Measurements from ENCODE around the gene ZNF485.
A peak's percentile ranks its signal among the peaks of the same experiment; 100 is the strongest.
"Not testable (repeated sequence)": the region's sequence is repeated elsewhere in the genome, so short reads cannot be mapped to it uniquely, and the experiment has no call there.

ZNF485 gene

GRCh38 chr10:43605850-43606322 lies 352 bp upstream of the ZNF485 start:
- no peak for DNase-seq

GRCh38 chr10:43607199-43607573 lies 948 bp downstream of the ZNF485 start:
- no peak for DNase-seq

- DNase-seq: peak; percentile 68
Observed at GRCh38 chr10:43610636-43611035, 4.4 kb downstream of the ZNF485 start.

- DNase-seq: no peak
Observed at GRCh38 chr10:43616697-43617370, 10.6 kb downstream of the ZNF485 start.

- DNase-seq: no peak
Observed at GRCh38 chr10:43619368-43619767, 13.1 kb downstream of the ZNF485 start.

GRCh38 chr10:43622038-43622437 lies 15.8 kb downstream of the ZNF485 start:
- no peak for DNase-seq

- DNase-seq: peak; percentile 15
Observed at GRCh38 chr10:43623351-43623750, 17.1 kb downstream of the ZNF485 start.

- DNase-seq: no peak
Observed at GRCh38 chr10:43627942-43628341, 21.7 kb downstream of the ZNF485 start.

- no peak for DNase-seq
Observed at GRCh38 chr10:43628956-43629355, 22.7 kb downstream of the ZNF485 start.

GRCh38 chr10:43635816-43636215 lies 29.6 kb downstream of the ZNF485 start:
- not testable (repeated sequence) for DNase-seq

- DNase-seq: no peak
Observed at GRCh38 chr10:43640603-43641002, 34.4 kb downstream of the ZNF485 start.

- DNase-seq: peak; percentile 14
Observed at GRCh38 chr10:43644252-43644651, 38.0 kb downstream of the ZNF485 start.

GRCh38 chr10:43645866-43646265 lies 39.6 kb downstream of the ZNF485 start:
- no peak for DNase-seq

GRCh38 chr10:43647576-43647975 lies 41.3 kb downstream of the ZNF485 start:
- no peak for DNase-seq

GRCh38 chr10:43648095-43648397 lies 41.8 kb downstream of the ZNF485 start:
- no peak for DNase-seq

- peak; percentile 88 for DNase-seq
Observed at GRCh38 chr10:43648398-43649184, 42.4 kb downstream of the ZNF485 start, which contains the start of gene ZNF32. ZNF32 (minus strand) TSS chr10:43648881; CDS start chr10:43646133, 2,748 bp downstream.

GRCh38 chr10:43649185-43649523 lies 42.9 kb downstream of the ZNF485 start:
- DNase-seq: no peak

GRCh38 chr10:43653746-43654145 lies 47.5 kb downstream of the ZNF485 start:
- DNase-seq: peak; percentile 27

GRCh38 chr10:43655311-43655710 lies 49.1 kb downstream of the ZNF485 start:
- DNase-seq: no peak

GRCh38 chr10:43658227-43658626 lies 52.0 kb downstream of the ZNF485 start:
- DNase-seq: no peak

GRCh38 chr10:43665054-43665453 lies 58.8 kb downstream of the ZNF485 start:
- DNase-seq: no peak

GRCh38 chr10:43666552-43666951 lies 60.3 kb downstream of the ZNF485 start:
- DNase-seq: no peak

- peak; percentile 41 for DNase-seq
Observed at GRCh38 chr10:43667317-43667731, 61.1 kb downstream of the ZNF485 start.
